ENCODE results near the gene PLIN4. TPM values are rescaled to one million over a fixed set of nuclear protein-coding genes. Genes with fewer than 3 reads are reported as not detected.

The PLIN4 gene
- total RNA-seq, 1 donor: 0.90 TPM

GRCh38 chr19:4501691-4502090 lies 16.6 kb downstream of the PLIN4 start:
- DNase-seq (ENCODE audit: low read depth): no peak
- no peak for TF ChIP-seq CTCF (IDR thresholded peaks at IDR 0.05; ENCODE audit: insufficient read depth, low read length)
- H3K4me3 ChIP-seq (ENCODE audit: low read depth, low read length): no peak overlapping the region

GRCh38 chr19:4500841-4501591 lies 17.3 kb downstream of the PLIN4 start:
- no peak for DNase-seq (ENCODE audit: low read depth)
- no peak overlapping the region for H3K4me3 ChIP-seq (ENCODE audit: low read depth, low read length)
- TF ChIP-seq CTCF (IDR thresholded peaks at IDR 0.05; ENCODE audit: insufficient read depth, low read length): no peak

- no peak for DNase-seq (ENCODE audit: low read depth)
- no peak overlapping the region for H3K4me3 ChIP-seq (ENCODE audit: low read depth, low read length)
- no peak for TF ChIP-seq CTCF (IDR thresholded peaks at IDR 0.05; ENCODE audit: insufficient read depth, low read length)
Measured at GRCh38 chr19:4499855-4500254, 18.4 kb downstream of the PLIN4 start.

- H3K4me3 ChIP-seq (ENCODE audit: low read depth, low read length): no peak overlapping the region
- no peak for TF ChIP-seq CTCF (IDR thresholded peaks at IDR 0.05; ENCODE audit: insufficient read depth, low read length)
- DNase-seq (ENCODE audit: low read depth): no peak
Measured at GRCh38 chr19:4499318-4499717, 19.0 kb downstream of the PLIN4 start.

GRCh38 chr19:4498694-4499093 lies 19.6 kb downstream of the PLIN4 start:
- TF ChIP-seq CTCF (IDR thresholded peaks at IDR 0.05; ENCODE audit: insufficient read depth, low read length): no peak
- H3K4me3 ChIP-seq (ENCODE audit: low read depth, low read length): no peak overlapping the region
- no peak for DNase-seq (ENCODE audit: low read depth)

GRCh38 chr19:4497770-4498389 lies 20.4 kb downstream of the PLIN4 start:
- H3K4me3 ChIP-seq (ENCODE audit: low read depth, low read length): no peak overlapping the region
- no peak for TF ChIP-seq CTCF (IDR thresholded peaks at IDR 0.05; ENCODE audit: insufficient read depth, low read length)
- no peak for DNase-seq (ENCODE audit: low read depth)
